ENCODE measurements around the gene LRRIQ1. TPM values are rescaled to one million over a fixed set of nuclear protein-coding genes. Genes with fewer than 3 reads are reported as not detected.

The LRRIQ1 gene
- total RNA-seq, 1 donor from 2014 or later, result 3.2 TPM

- DNase-seq (ENCODE audit: low spot score), result no peak
These were observed 244.2 kb downstream of the LRRIQ1 start, which contains the start of gene ALX1 for GRCh38 chr12:85280165-85280983. Gene ALX1 (plus strand): TSS chr12:85280220. CDS start chr12:85280262, 42 bp downstream.

GRCh38 chr12:85280984-85281630 lies 245.0 kb downstream of the LRRIQ1 start:
- DNase-seq (ENCODE audit: low spot score), result no peak

- DNase-seq (ENCODE audit: low spot score), result no peak
These were observed 245.6 kb downstream of the LRRIQ1 start for GRCh38 chr12:85281636-85282312.

- DNase-seq (ENCODE audit: low spot score), result no peak
These were observed 247.4 kb downstream of the LRRIQ1 start for GRCh38 chr12:85283560-85283959.

Other genes starting within 250 kb of the LRRIQ1 start
- 0.31 TPM for gene SLC6A15, start 123.6 kb upstream of the LRRIQ1 start, total RNA-seq
- not detected for gene TSPAN19, start 74 bp upstream of the LRRIQ1 start, total RNA-seq
- 0.26 TPM for gene ALX1, start 243.9 kb downstream of the LRRIQ1 start, total RNA-seq